ENCODE data around the gene GRIA2.
"Not testable (repeated sequence)": the region's sequence is repeated elsewhere in the genome, so short reads cannot be mapped to it uniquely, and the experiment has no call there.

GRIA2 gene

GRCh38 chr4:157220371-157220881 lies at the start of gene GRIA2:
Gene GRIA2, plus strand, starts transcription at chr4:157220728. Its CDS starts 315 bp downstream, at chr4:157221043.
- no peak for DNase-seq (ENCODE audit: low read depth, low spot score)

GRCh38 chr4:157172011-157172410 lies 48.5 kb upstream of the GRIA2 start:
- no peak for DNase-seq (ENCODE audit: low read depth, low spot score)

GRCh38 chr4:157180268-157180667 lies 40.3 kb upstream of the GRIA2 start:
- DNase-seq (ENCODE audit: low read depth, low spot score) = not testable (repeated sequence)

GRCh38 chr4:157184300-157184699 lies 36.2 kb upstream of the GRIA2 start:
- no peak for DNase-seq (ENCODE audit: low read depth, low spot score)

GRCh38 chr4:157185363-157185762 lies 35.2 kb upstream of the GRIA2 start:
- DNase-seq (ENCODE audit: low read depth, low spot score) = no peak

- no peak for DNase-seq (ENCODE audit: low read depth, low spot score)
Observed at GRCh38 chr4:157195374-157195773, 25.2 kb upstream of the GRIA2 start.

GRCh38 chr4:157196046-157196445 lies 24.5 kb upstream of the GRIA2 start:
- DNase-seq (ENCODE audit: low read depth, low spot score) = no peak

GRCh38 chr4:157204634-157205244 lies 15.8 kb upstream of the GRIA2 start:
- no peak for DNase-seq (ENCODE audit: low read depth, low spot score)

GRCh38 chr4:157217708-157218107 lies 2.8 kb upstream of the GRIA2 start:
- no peak for DNase-seq (ENCODE audit: low read depth, low spot score)

- DNase-seq (ENCODE audit: low read depth, low spot score) = peak; percentile 17
Observed at GRCh38 chr4:157219711-157220370, 687 bp upstream of the GRIA2 start.

GRCh38 chr4:157221426-157221894 lies 932 bp downstream of the GRIA2 start:
- DNase-seq (ENCODE audit: low read depth, low spot score) = no peak

- DNase-seq (ENCODE audit: low read depth, low spot score) = no peak
Observed at GRCh38 chr4:157221895-157222770, 1.6 kb downstream of the GRIA2 start.

GRCh38 chr4:157222771-157223160 lies 2.2 kb downstream of the GRIA2 start:
- DNase-seq (ENCODE audit: low read depth, low spot score) = no peak

- no peak for DNase-seq (ENCODE audit: low read depth, low spot score)
Observed at GRCh38 chr4:157223456-157223855, 2.9 kb downstream of the GRIA2 start.

GRCh38 chr4:157225096-157225495 lies 4.6 kb downstream of the GRIA2 start:
- no peak for DNase-seq (ENCODE audit: low read depth, low spot score)

- no peak for DNase-seq (ENCODE audit: low read depth, low spot score)
Observed at GRCh38 chr4:157226035-157226434, 5.5 kb downstream of the GRIA2 start.

- DNase-seq (ENCODE audit: low read depth, low spot score) = no peak
Observed at GRCh38 chr4:157226601-157227000, 6.1 kb downstream of the GRIA2 start.

- DNase-seq (ENCODE audit: low read depth, low spot score) = no peak
Observed at GRCh38 chr4:157231525-157231924, 11.0 kb downstream of the GRIA2 start.

GRCh38 chr4:157242871-157243270 lies 22.3 kb downstream of the GRIA2 start:
- DNase-seq (ENCODE audit: low read depth, low spot score) = no peak

- DNase-seq (ENCODE audit: low read depth, low spot score) = no peak
Observed at GRCh38 chr4:157244348-157244747, 23.8 kb downstream of the GRIA2 start.

- no peak for DNase-seq (ENCODE audit: low read depth, low spot score)
Observed at GRCh38 chr4:157245351-157245750, 24.8 kb downstream of the GRIA2 start.

GRCh38 chr4:157246964-157247363 lies 26.4 kb downstream of the GRIA2 start:
- DNase-seq (ENCODE audit: low read depth, low spot score) = no peak

Measured in smooth muscle cell of the brain vasculature (primary cell).